ENCODE measurements around the gene YOD1. TPM values are rescaled to one million over a fixed set of nuclear protein-coding genes. Genes with fewer than 3 reads are reported as not detected.

YOD1 gene
- total RNA-seq, 1 donor from 2014 or later, result 3.0 TPM

DNA sequence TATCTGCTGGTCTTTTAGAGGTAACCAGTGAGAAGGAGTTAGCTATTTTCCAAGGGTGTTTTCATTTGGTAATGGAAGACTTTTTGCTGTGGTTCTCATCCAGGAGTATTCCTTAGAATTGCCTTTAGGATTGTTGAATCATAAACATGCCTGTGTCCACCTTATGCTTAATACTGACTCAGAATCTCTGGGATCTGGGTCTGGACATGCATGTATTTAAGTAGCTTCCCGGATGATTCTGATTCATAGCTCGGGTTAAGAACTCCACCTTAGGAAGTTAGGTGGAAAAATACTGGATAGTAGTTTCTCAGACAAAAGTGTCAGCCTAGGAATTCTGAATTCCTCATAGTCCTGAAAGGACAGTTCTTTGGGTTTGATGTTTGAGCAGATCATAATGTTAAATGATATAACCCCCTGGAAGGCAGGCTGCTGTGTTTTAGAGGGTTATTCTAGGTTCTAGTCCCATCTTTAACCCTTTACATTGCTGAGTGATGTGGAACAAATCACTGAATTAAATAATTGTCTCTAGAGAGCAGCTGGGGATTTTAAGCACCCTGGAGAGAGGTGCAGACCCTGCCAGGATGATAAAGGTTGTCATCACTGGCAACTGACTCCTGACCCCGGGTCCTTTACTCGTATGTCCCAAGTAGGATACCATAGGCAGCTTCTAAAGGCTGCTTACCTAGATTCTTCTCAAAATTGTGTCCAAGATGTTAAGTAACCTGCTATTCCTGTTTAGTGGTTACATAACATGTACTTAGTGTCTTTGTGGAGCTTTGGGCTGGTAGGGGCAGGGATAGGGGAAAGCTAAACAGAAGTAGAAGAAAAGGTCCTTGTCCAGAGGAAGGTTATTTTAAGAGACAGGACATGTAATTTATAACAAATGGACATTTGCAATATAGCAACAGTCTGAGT, 23.2 kb upstream of the YOD1 start:
- no peak for ATAC-seq
- DNase-seq (ENCODE audit: low spot score), result no peak

DNA sequence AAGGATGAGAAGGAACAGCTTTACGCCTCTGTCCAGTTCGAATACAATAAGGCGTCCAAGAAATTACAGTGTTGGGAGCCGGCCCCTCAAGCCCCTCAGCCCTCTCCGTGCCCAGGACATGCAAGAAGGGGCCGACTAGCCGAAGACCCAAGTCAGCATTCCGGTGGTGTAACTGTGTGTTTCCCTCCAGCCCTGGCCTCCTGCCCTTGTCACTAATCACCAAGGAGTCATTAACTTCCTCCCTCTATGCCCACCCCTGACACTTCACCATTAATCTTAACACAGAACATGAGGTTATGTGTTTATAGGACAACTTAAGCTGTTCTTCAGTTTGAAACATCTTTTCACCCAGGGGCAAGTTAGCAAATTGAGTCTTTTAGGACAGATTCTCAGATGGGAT, 21.2 kb upstream of the YOD1 start:
- ATAC-seq (no peak), DNase-seq (ENCODE audit: low spot score) (no peak)

DNA sequence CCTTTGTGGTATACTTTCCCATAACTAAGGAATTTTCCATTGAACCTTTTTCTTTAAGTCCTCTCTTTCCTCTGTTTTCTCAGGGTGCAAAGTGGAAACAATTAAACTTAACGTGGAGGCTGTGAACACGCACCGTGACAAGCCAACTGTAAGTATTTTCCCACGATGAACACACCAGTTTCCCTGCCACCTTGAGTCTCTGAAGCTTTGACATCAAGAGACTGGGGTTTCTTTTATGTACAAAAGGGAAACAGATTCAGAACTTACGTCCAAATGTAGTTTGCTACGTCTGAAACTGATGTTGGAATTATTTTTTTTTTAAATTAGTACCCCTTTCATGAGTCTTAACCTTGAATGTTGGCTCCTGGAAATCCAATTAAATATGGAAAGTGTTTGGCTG, 20.4 kb upstream of the YOD1 start:
- ATAC-seq (no peak), DNase-seq (ENCODE audit: low spot score) (no peak)

DNA sequence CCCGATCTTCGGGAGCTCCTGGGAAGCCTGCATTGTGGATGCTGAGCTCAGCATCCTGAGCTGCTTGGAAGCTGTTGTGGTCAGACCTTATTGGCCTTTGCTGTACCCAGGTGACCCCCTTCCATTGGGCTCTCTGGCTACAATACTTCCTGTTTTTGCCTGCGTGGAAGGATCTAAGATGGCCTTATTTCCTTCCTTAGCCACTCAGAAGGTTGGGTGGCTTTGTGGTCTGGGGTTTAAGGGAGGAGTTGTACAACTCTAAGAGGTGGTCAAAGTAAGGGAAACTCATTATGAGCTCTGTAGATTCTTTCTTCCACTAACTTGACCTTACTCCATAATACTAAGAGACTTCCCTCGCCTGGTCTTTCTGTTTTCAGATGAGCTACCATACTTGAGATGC, 19.8 kb upstream of the YOD1 start:
- DNase-seq (ENCODE audit: low spot score), result no peak

DNA sequence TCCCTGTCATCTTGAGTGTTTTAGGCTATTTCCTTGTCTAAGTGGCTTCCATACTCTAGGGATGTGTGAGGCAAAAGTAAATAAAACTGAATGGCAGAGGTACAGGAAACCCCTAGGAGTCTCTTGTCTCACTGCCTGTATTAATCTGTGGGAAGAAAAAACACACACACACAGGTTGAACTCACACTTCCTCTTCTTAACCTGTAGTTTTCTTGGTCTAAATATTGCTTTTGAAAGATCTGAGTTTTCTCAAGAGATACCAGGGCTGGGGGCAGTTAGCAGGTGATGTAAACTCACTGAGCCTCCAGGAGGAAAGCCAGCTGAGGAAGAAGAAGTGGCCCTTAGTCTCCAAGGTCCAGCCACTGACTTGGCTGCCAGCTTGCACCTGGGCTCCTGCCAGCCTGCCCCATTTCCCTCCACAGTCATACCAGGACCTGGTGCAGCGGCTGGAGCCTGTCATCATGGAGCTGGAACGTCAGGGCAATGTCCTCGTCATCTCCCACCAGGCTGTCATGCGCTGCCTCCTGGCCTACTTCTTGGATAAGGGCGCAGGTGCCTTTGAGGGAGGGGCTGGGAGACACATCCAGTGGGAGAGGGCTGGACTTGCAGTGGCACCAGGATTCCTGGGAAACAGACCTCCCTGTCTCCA, 19.0 kb upstream of the YOD1 start:
- no peak for ATAC-seq
- no peak for DNase-seq (ENCODE audit: low spot score)

More for the DNA sequence above, 19.8 kb upstream of the YOD1 start:
- no peak for ATAC-seq

DNA sequence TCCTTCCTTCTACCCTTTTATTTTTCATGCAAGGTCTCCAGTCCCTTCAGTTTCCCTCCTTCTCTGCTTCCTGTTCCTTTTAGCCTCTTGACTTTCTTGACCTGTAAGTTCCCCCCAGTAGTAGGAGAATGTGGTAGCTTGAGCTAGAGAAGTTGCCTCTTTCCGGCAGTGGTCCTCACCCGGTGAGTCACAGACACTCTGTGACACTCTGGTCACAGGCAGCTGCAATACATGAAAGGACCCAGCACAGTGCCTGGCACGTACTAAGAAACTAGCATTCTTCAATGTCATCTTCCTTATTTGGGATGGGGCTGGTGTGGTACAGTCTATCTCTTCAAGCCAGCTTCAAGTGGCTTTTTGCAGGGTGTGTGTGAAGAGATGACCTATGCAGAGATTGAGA, 18.1 kb upstream of the YOD1 start:
- ATAC-seq, result no peak

DNA sequence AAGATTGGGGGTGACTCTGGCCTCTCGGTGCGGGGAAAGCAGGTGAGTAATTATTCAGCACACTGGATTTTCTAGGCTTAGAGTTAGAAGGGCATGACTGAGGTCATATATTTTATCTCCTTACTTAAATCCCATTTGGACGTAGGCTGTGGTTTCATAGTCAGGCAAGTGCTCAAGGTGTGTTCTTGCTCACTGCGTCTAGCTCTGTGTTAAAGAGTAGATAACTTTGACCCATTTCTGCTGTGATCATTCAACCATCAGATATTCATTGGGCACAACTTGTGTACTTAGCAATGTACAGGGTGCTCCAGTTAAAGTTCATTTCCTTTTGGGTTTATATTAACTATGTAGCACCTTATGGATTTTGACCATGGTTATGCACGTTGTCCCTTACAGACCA, 16.7 kb upstream of the YOD1 start:
- no peak for ATAC-seq
- DNase-seq (ENCODE audit: low spot score), result no peak

More for the DNA sequence above, 18.1 kb upstream of the YOD1 start:
- no peak for DNase-seq (ENCODE audit: low spot score)

DNA sequence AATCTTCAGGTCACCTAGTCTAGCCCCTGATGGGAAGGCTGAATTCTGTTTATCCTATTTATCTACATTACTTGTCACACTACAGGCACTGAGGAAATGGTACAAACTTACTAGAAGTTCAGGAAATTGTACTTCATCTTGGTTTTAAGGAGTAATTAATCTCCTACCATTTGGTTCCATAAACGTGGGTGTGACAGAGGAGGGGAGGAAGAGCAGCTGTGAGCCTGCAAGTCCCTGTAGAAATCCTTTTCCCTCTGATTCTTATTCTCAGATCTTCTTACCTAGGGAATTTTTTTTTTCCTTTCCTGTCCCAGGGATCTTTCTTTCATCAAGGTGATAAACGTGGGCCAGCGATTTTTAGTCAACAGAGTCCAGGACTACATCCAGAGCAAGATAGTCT, 16.2 kb upstream of the YOD1 start:
- no peak for ATAC-seq
- no peak for DNase-seq (ENCODE audit: low spot score)

DNA sequence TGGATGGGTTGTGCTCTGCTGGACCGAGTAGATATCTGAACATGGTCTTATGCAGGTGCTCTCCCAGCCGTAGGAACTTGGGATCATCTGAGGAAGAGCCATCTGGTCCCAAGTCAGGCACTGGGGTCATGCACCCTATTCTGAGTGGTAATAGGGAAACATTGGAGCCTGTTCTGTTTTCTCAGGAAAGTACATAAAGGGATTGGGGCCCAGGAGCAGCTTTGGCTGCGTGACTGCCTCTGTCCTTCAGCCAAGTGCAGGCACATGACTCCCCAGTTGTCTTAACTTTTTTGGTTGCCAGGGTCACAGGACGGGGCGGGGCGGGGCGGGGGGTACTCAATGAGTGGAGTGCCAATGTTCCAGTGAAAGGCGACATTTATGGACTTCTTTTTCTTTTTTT, 13.6 kb upstream of the YOD1 start:
- no peak for DNase-seq (ENCODE audit: low spot score)
- ATAC-seq, result no peak

DNA sequence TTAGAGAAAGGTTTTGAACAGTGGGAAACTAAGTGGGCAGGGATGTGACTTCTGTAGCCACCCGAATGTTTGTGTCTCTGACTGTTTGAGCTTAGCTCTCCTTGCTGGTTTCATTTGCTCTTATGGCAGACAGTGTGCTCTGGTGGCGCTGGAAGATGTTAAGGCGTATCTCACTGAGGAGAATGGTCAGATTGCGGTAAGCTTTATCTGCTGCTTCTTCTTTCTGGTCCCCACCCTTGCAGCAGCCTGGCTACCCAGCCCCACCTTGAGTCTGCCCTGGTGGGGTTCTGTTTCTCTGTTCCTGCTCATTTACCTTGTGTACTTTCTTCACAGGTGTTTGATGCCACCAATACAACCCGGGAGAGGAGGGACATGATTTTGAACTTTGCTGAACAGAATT, 12.0 kb upstream of the YOD1 start:
- ATAC-seq, result no peak
- DNase-seq (ENCODE audit: low spot score), result no peak

DNA sequence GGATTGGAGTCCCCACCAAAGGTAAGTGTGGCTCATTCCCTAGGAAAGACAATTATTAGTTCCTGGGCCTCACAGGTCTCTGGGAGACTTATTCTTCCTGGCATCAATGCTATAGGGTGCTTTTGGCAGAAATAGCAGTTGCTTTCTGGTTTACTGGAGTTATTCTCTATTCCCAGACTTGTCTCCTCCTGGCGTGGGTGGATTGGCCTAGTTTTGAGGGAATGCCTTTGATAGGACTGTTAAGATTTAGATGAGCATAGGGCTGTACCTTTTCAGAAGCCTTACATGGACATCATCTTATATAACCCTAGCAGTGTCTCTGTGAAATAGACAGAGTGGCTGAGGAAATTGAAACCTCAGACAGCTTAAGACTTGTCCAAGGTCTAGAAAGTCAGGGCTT, 11.1 kb upstream of the YOD1 start:
- no peak for ATAC-seq
- no peak for DNase-seq (ENCODE audit: low spot score)

DNA sequence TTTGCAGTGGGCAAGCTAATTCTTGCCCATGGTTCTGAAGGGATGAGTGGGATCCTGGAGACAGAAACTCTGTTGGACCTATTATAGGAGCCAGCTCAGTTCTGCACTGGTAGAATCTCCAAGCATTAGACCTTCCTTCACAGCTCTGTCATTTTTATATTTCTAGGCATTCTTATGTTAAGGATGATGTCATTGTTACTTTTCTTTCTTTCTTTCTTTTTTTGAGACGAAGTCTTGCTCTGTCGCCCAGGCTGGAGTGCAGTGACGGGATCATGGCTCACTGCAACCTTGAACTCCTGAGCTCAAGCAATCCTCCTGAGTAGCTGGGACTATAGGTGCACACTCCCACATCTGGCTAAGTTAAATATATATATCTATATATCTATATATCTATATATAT, 9.6 kb upstream of the YOD1 start:
- ATAC-seq (no peak), DNase-seq (ENCODE audit: low spot score) (no peak)

DNA sequence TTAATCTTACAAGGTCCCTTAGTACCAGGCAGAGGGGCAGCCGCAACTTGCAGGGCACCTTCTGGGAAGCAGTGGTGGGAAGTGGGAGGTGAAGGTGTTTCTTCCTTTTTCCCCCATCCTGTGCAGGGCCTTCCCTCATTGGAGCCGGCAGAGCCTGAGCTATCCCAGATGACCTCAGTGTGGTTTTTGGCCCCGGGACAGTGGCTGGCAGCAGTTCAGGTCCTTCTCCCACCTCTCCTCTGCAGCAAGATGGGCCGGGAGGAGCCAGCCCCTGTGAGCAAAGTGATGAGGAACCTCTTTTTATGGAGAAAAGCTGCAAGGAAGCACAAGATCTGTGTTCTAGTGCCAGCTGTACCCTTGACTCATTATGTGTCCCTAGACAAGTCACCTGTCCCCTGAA, 8.9 kb upstream of the YOD1 start:
- ATAC-seq (no peak), DNase-seq (ENCODE audit: low spot score) (no peak)

DNA sequence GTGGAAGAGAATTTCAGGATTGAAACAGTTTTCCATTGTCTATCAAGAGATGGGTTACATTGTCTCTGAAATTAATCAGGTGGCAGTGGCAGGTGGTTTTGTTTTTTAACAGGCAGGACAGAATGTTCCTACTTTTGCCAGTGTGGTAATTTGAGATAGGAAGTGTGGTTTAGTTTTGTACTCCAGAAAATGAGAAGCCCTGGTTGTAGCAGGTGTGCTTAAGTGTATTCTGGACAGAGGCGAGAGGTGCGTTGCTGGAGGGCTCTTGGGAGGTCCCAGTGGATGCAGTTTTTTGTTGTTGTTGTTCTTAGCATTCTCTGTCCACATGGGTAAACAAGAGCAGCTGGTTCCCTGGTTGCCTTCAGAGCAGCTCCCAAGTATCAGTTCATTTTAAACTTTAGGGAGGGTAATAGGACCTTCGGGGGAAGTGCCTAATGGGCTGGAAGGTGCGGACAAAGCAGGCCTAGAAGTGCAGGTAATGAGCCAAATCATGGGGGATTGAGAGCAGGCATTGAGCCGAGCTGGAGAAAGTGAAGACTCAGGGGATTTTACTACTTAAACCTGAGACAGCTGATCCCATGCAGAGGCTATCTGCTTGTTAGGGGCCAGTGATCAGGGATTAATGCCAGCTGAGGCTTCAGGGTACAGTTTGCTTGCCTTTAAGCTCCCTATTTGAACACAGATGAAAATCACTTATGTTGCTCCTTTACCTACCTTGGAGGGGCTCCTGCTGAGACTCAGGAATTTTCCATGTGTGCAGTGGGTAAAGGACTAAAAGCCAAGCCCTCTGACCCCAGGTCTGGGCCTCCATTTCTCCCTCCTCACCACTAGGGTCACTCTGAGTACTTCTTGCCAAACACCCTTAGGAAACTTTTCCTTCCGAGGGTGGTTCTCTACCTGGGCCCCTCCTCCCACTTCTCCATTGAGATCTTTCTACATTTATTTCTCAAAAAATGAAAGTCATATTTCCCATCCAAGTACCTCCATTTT, 8.2 kb upstream of the YOD1 start:
- DNase-seq (ENCODE audit: low spot score) (no peak), ATAC-seq (no peak)

DNA sequence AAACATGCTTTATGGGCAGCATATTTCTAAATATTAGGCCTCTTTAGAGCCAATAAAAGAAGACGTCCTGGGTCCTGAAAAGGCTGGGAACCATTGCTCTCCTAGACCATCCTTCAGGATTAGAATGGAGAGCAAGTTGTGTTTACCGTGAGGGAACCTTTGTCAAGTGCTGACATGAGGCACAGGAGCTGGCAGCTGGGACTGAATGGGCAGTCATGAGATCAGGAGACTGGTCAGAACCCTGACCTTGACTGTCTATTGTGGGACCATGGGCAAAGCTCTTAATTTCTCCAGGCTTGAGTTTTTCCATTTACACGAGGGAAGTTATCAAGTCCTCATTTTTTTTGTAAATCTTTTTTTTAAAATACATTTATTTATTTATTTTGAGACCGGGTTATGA, 7.2 kb upstream of the YOD1 start:
- no peak for ATAC-seq
- no peak for DNase-seq (ENCODE audit: low spot score)

DNA sequence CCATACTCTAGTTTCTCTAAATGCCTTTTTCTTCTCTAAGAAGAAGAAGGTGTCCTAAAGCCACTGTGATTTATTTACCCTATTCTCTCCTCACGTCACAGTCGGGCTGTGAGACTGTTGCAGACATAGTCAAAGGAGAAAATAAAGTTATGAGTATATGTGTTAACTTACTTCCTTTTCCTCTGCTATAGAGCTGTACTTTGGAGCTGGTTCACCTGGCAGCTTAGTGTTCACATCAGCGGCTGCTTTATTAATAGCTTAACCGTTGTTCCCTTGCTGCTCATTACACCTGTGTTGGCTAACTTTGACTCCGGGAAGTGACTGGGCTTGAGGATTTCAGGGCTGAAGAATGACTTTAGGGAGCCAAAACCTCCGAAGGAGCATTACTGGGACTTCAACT, 5.7 kb upstream of the YOD1 start:
- DNase-seq (ENCODE audit: low spot score) (no peak), ATAC-seq (peak; percentile 36)

DNA sequence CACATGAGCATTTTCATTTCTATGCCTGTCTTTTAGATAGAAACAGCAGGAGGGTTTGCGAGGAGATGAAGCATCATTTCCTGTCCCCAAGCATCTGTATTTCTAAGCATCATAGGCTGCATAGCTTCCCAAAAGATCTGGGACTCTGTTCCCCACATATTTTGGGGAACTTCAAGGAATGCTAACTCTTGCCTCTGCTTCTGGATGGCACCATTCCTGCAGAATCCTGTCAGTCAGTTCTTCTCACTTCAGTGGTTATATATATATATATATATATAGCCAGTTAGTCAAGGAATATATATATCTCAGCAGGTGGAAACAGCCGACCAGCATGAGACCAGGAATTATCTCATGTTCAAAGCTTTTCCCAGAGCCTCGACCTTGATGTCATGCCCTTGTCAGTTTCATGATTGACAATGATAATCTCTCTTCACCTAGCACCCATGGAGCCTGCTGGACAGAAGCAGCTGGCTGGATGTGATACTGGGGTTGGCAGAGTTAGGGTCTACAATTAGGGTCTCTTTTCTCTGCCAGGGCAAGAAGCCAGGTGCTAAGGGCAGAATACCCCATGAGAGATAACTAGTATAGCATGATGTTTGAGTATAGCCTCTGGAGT, 4.5 kb upstream of the YOD1 start:
- DNase-seq (ENCODE audit: low spot score) (no peak), ATAC-seq (no peak)

DNA sequence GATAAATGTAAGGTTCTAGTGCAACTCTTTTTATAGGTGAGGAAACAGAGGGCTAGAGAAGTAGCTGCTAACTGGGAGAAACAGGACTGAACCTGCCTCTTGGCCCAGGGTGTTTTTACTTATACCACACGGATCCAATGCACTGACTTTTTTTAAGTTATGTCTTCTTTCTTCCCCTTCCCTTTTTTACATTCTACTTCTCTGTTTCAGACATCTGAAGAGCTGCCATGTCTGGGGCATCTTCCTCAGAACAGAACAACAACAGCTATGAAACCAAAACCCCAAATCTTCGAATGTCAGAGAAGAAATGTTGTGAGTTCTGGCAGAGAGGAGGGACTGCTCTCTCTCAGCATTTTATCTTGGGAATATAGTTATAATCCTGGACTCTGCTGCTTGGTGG, 3.5 kb upstream of the YOD1 start:
- DNase-seq (ENCODE audit: low spot score), result no peak
- no peak for ATAC-seq

DNA sequence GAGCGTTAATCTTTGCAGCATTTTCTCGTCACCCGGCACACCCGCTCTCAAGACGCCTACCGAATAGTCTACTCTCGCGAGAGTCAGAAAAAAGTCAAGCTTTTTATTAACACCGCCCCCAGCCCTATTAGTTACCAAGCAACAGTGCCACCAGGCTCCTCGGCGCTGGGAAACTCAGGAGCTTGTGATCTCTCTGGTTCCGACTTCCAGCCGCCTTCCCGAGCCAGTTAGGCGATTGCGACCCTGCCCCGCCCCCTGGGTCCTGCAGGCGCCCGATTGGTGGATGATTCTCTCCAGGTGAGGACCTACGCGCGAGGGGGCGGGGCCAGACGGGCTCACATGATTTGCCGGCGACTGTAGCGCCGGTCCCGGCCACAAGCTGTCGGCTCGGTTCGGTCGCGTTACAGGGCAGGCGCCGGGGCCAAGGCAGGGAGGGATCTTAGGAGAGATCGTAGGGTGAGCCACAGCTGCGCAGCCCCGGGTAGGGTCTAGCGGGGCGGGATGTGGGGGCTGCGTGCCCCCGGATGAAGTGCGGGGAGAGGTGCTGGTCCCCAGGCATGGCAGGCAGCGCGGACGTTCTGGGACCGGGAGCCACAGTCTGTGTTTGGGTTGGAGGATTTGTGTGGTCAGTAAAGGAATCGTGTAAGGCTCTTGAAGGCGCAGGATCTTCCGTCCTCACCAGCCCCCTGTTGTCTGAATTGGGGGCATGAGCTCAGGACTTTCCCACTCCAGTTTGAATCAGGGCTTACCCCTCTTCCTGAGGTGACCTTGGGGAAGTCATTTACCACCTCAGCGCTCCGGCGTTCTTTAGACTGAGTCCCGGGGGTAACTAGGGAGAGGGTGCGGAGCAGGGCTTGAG, 2.1 kb upstream of the YOD1 start, which contains the start of gene PFKFB2:
Gene PFKFB2, plus strand, starts transcription at position 365 of the 859 bp plus-strand sequence. CDS start 1,443 bp downstream, outside the sequence.
- DNase-seq (ENCODE audit: low spot score), result peak; percentile 99
- peak; percentile 91 for ATAC-seq

All from left lobe of liver (tissue), 2 donors.